ENCODE data around the gene PTPN11. TPM values are rescaled to one million over a fixed set of nuclear protein-coding genes. Genes with fewer than 3 reads are reported as not detected.
A peak's percentile ranks its signal among the peaks of the same experiment; 100 is the strongest.

PTPN11 gene
- total and polyA plus RNA-seq, 2 donors (not counting 3 experiments of a cell fraction or from before 2014, with no cell fraction given): 36.5 to 107 TPM

DNA sequence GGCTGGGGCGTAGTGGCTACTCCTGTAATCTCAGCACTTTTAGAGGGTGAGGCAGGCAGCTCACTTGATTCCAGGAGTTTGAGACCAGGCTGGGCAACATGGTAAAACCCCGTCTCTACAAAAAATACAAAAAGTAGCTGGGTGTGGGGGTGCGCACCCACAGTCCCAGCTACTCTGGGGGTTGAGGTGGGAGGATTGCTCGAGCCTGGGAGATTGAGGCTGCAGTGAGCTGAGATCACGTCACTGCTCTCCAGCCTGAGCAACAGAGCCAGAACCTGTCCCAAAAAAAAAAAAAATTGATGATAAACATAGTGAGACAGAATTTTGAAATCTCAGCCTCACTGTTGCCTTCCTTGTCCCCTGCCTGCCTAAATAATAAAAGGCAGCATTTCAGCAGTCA lies 40.0 kb downstream of the PTPN11 start:
- ChIA-PET POLR2A (no interaction called here), CTCF (no interaction called here)
- no peaks in the 10 kb centered on the region for H4K20me1 ChIP-seq (replicated peaks; ENCODE audit: control insufficient read depth, extremely low read depth, insufficient read depth, low read length)
- H3K9ac ChIP-seq (replicated peaks; ENCODE audit: extremely low read depth, insufficient read depth, low read length): no peak overlapping the region
- H3K4me2 ChIP-seq (ENCODE audit: insufficient read depth, low read length): no peak overlapping the region
- H3K36me3 ChIP-seq (ENCODE audit: control insufficient read depth in 2 of 2, extremely low read depth in 1 of 2, insufficient read depth in 2 of 2, low read length in 2 of 2): peaks cover 2 to 9% of the 10 kb centered on the region in 2 experiments
- no peaks in the 10 kb centered on the region for H3K27me3 ChIP-seq (ENCODE audit: control insufficient read depth in 2 of 2, insufficient read depth in 2 of 2, low read length in 2 of 2)
- no TSS peak for BruUV-seq (replicated peaks)
- H3K4me1 ChIP-seq (ENCODE audit: control insufficient read depth, extremely low read depth, insufficient read depth, low read length): no peaks in the 10 kb centered on the region
- no peak for FAIRE-seq
- no peaks in the 10 kb centered on the region for H3K9me1 ChIP-seq (replicated peaks; ENCODE audit: control insufficient read depth, extremely low read depth, insufficient read depth, low read length)
- intact Hi-C loops (cut with micrococcal nuclease): no loop called here
- no peak overlapping the region for H2AFZ ChIP-seq (ENCODE audit: low read depth, low read length)
- TF ChIP-seq, protein P1, sequence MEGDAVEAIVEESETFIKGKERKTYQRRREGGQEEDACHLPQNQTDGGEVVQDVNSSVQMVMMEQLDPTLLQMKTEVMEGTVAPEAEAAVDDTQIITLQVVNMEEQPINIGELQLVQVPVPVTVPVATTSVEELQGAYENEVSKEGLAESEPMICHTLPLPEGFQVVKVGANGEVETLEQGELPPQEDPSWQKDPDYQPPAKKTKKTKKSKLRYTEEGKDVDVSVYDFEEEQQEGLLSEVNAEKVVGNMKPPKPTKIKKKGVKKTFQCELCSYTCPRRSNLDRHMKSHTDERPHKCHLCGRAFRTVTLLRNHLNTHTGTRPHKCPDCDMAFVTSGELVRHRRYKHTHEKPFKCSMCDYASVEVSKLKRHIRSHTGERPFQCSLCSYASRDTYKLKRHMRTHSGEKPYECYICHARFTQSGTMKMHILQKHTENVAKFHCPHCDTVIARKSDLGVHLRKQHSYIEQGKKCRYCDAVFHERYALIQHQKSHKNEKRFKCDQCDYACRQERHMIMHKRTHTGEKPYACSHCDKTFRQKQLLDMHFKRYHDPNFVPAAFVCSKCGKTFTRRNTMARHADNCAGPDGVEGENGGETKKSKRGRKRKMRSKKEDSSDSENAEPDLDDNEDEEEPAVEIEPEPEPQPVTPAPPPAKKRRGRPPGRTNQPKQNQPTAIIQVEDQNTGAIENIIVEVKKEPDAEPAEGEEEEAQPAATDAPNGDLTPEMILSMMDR (IDR thresholded peaks at IDR 0.05; ENCODE audit: extremely low read depth in 1 of 2, insufficient read depth in 1 of 2, low read depth in 1 of 2, low read length in 2 of 2): no peak
- TF ChIP-seq POLR2A (IDR thresholded peaks at IDR 0.05; ENCODE audit: low read depth, low read length): no peak
- TF ChIP-seq, protein P2, sequence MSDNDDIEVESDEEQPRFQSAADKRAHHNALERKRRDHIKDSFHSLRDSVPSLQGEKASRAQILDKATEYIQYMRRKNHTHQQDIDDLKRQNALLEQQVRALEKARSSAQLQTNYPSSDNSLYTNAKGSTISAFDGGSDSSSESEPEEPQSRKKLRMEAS (IDR thresholded peaks at IDR 0.05; ENCODE audit: insufficient read depth, insufficient read length): no peak
- no peak for TF ChIP-seq FOS (IDR thresholded peaks at IDR 0.05; ENCODE audit: borderline replicate concordance, insufficient read depth, low read length)
- no peaks in the 10 kb centered on the region for H3K79me2 ChIP-seq (ENCODE audit: control insufficient read depth, insufficient read depth, low read length)
- no peak overlapping the region for H3K27ac ChIP-seq (ENCODE audit: insufficient read depth, low read depth, low read length)
- H3K4me3 ChIP-seq (replicated peaks in 1 of 3; ENCODE audit: insufficient read depth in 1 of 3, low read depth in 1 of 3, low read length in 3 of 3): no peak overlapping the region
- DNase-seq (ENCODE audit: low read depth, low spot score): no peak
- H3K9me3 ChIP-seq (replicated peaks; ENCODE audit: control insufficient read depth, insufficient read depth, low read length): no peaks in the 10 kb centered on the region
- dilution Hi-C loops (cut with MboI; ENCODE audit: extremely low pct_ligation_motif_present, low sequenced_read_pairs): no loop called here

DNA sequence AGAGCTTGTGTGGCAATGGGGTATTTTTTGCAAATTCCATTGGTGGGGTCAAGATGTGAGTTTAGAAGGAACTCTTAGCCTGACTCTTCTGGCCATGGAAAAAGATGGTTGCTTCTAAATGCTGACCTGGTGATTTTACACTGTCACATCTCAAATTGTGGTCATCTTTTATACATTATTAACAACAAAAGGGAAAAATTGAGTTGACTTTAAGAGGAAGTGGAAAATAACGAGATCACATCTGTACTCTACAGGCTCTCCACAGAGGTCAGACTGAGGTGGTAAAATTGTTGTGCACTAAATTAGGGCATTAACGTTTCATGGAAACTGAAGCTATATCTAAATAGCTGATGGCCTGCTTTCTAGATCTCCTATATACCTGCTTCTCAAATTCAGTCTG lies 44.7 kb downstream of the PTPN11 start:
- Histone ChIP-seq H3K36me3 (ENCODE audit: control insufficient read depth in 2 of 2, extremely low read depth in 1 of 2, insufficient read depth in 2 of 2, low read length in 2 of 2) (peaks cover 1 to 5% of the 10 kb centered on the region in 2 experiments), H4K20me1 (replicated peaks; ENCODE audit: control insufficient read depth, extremely low read depth, insufficient read depth, low read length) (no peaks in the 10 kb centered on the region), H3K4me3 (replicated peaks in 1 of 3; ENCODE audit: insufficient read depth in 1 of 3, low read depth in 1 of 3, low read length in 3 of 3) (no peak overlapping the region), H2AFZ (ENCODE audit: low read depth, low read length) (no peak overlapping the region), H3K27me3 (ENCODE audit: control insufficient read depth in 2 of 2, insufficient read depth in 2 of 2, low read length in 2 of 2) (no peaks in the 10 kb centered on the region), H3K27ac (ENCODE audit: insufficient read depth, low read depth, low read length) (no peak overlapping the region), H3K9me1 (replicated peaks; ENCODE audit: control insufficient read depth, extremely low read depth, insufficient read depth, low read length) (no peaks in the 10 kb centered on the region), H3K4me1 (ENCODE audit: control insufficient read depth, extremely low read depth, insufficient read depth, low read length) (no peaks in the 10 kb centered on the region), H3K4me2 (ENCODE audit: insufficient read depth, low read length) (no peak overlapping the region), H3K9ac (replicated peaks; ENCODE audit: extremely low read depth, insufficient read depth, low read length) (no peak overlapping the region), H3K9me3 (replicated peaks; ENCODE audit: control insufficient read depth, insufficient read depth, low read length) (no peaks in the 10 kb centered on the region), H3K79me2 (ENCODE audit: control insufficient read depth, insufficient read depth, low read length) (no peaks in the 10 kb centered on the region)
- no TSS peak for BruUV-seq (replicated peaks)
- TF ChIP-seq, protein P1 (IDR thresholded peaks at IDR 0.05; ENCODE audit: extremely low read depth in 1 of 2, insufficient read depth in 1 of 2, low read depth in 1 of 2, low read length in 2 of 2): no peak
- TF ChIP-seq GATA2 (IDR thresholded peaks at IDR 0.05; ENCODE audit: insufficient read depth, insufficient read length, low read depth, low read length) (no peak), MYC (IDR thresholded peaks at IDR 0.05; ENCODE audit: low read depth, low read length) (no peak), JUN (IDR thresholded peaks at IDR 0.05; ENCODE audit: borderline replicate concordance, insufficient read depth, insufficient read length, low read depth) (no peak), FOS (IDR thresholded peaks at IDR 0.05; ENCODE audit: borderline replicate concordance, insufficient read depth, low read length) (no peak), EZH2 (IDR thresholded peaks at IDR 0.05; ENCODE audit: borderline replicate concordance, low read depth, low read length, severe bottlenecking) (no peak), POLR2AphosphoS5 (IDR thresholded peaks at IDR 0.05; ENCODE audit: insufficient read depth, low read depth, low read length) (no peak), POLR2A (IDR thresholded peaks at IDR 0.05; ENCODE audit: low read depth, low read length) (no peak)
- TF ChIP-seq, protein P2 (IDR thresholded peaks at IDR 0.05; ENCODE audit: insufficient read depth, insufficient read length): no peak
- ChIA-PET POLR2A (no interaction called here), CTCF (no interaction called here)
- dilution Hi-C loops (cut with MboI; ENCODE audit: extremely low pct_ligation_motif_present, low sequenced_read_pairs): no loop called here
- intact Hi-C loops (cut with micrococcal nuclease): no loop called here
- DNase-seq (ENCODE audit: low read depth, low spot score) (no peak), FAIRE-seq (peak; percentile 76)
